ENCODE data around the gene SCAPER. TPM values are rescaled to one million over a fixed set of nuclear protein-coding genes. Genes with fewer than 3 reads are reported as not detected.

SCAPER gene
- total RNA-seq, 2 experiments from 2014 or later, result 10.4 to 22.3 TPM

GRCh38 chr15:76565366-76565765 lies 339.8 kb downstream of the SCAPER start:
- BruUV-seq (replicated peaks), result no TSS peak
- no peak for TF ChIP-seq EZH2phosphoT487 (IDR thresholded peaks at IDR 0.05; ENCODE audit: borderline replicate concordance, low read depth, low read length)
- no peak for TF ChIP-seq CTCF (conservative IDR thresholded peaks at IDR 0.05; ENCODE audit: low read length)
- H3K4me1 ChIP-seq (ENCODE audit: insufficient read depth, low read length, poor library complexity, severe bottlenecking), result peaks cover 4% of the 10 kb centered on the region
- no peaks in the 10 kb centered on the region for H4K20me1 ChIP-seq (ENCODE audit: insufficient read depth, low read length)
- no peak overlapping the region for H3K27ac ChIP-seq (ENCODE audit: low read depth, low read length, poor library complexity, severe bottlenecking)
- intact Hi-C loops (cut with micrococcal nuclease; ENCODE audit: unreplicated experiment), result no loop called here
- ChIA-PET POLR2A (interaction anchor here (0.6 kb wide), 1 partner anchor 540 kb away, joined by 3 read pairs; no protein-coding TSS in a partner anchor), CTCF (ENCODE audit: unreplicated experiment) (no interaction called here)
- no peaks in the 10 kb centered on the region for H3K36me3 ChIP-seq (ENCODE audit: insufficient read depth, low read length)
- no peak for DNase-seq (ENCODE audit: low spot score)
- no peak overlapping the region for H2AFZ ChIP-seq (ENCODE audit: low read length)
- H3K4me3 ChIP-seq (ENCODE audit: low read depth, low read length, poor library complexity, severe bottlenecking), result no peak overlapping the region
- H3K4me2 ChIP-seq (ENCODE audit: low read length), result no peak overlapping the region
- H3K79me2 ChIP-seq (ENCODE audit: insufficient read depth, low read depth, low read length), result no peaks in the 10 kb centered on the region
- no peaks in the 10 kb centered on the region for H3K9me2 ChIP-seq (ENCODE audit: insufficient read depth, low read length)
- no peaks in the 10 kb centered on the region for H3K9me3 ChIP-seq (ENCODE audit: low read length)

GRCh38 chr15:76555247-76555646 lies 349.9 kb downstream of the SCAPER start:
- H2AFZ ChIP-seq (ENCODE audit: low read length), result no peak overlapping the region
- H3K4me1 ChIP-seq (ENCODE audit: insufficient read depth, low read length, poor library complexity, severe bottlenecking), result no peaks in the 10 kb centered on the region
- POLR2A ChIA-PET, result interaction anchor here (0.7 kb wide), 1 partner anchor 202 kb away, joined by 4 read pairs; no protein-coding TSS in a partner anchor
- H3K9me3 ChIP-seq (ENCODE audit: low read length), result no peaks in the 10 kb centered on the region
- no peaks in the 10 kb centered on the region for H3K79me2 ChIP-seq (ENCODE audit: insufficient read depth, low read depth, low read length)
- no peak for DNase-seq (ENCODE audit: low spot score)
- H3K4me2 ChIP-seq (ENCODE audit: low read length), result no peak overlapping the region
- no TSS peak for BruUV-seq (replicated peaks)
- TF ChIP-seq CTCF (conservative IDR thresholded peaks at IDR 0.05; ENCODE audit: low read length), result no peak
- intact Hi-C loops (cut with micrococcal nuclease; ENCODE audit: unreplicated experiment), result no loop called here
- H4K20me1 ChIP-seq (ENCODE audit: insufficient read depth, low read length), result no peaks in the 10 kb centered on the region
- CTCF ChIA-PET (ENCODE audit: unreplicated experiment), result no interaction called here
- no peaks in the 10 kb centered on the region for H3K9me2 ChIP-seq (ENCODE audit: insufficient read depth, low read length)
- H3K36me3 ChIP-seq (ENCODE audit: insufficient read depth, low read length), result no peaks in the 10 kb centered on the region
- H3K27ac ChIP-seq (ENCODE audit: low read depth, low read length, poor library complexity, severe bottlenecking), result no peak overlapping the region
- H3K4me3 ChIP-seq (ENCODE audit: low read depth, low read length, poor library complexity, severe bottlenecking), result no peak overlapping the region

GRCh38 chr15:76553564-76553963 lies 351.6 kb downstream of the SCAPER start:
- H4K20me1 ChIP-seq (ENCODE audit: insufficient read depth, low read length), result no peaks in the 10 kb centered on the region
- no peak overlapping the region for H2AFZ ChIP-seq (ENCODE audit: low read length)
- no TSS peak for BruUV-seq (replicated peaks)
- TF ChIP-seq CTCF (conservative IDR thresholded peaks at IDR 0.05; ENCODE audit: low read length) (no peak), EZH2phosphoT487 (IDR thresholded peaks at IDR 0.05; ENCODE audit: borderline replicate concordance, low read depth, low read length) (no peak)
- intact Hi-C loops (cut with micrococcal nuclease; ENCODE audit: unreplicated experiment), result no loop called here
- DNase-seq (ENCODE audit: low spot score), result no peak
- H3K4me3 ChIP-seq (ENCODE audit: low read depth, low read length, poor library complexity, severe bottlenecking), result no peak overlapping the region
- H3K4me2 ChIP-seq (ENCODE audit: low read length), result no peak overlapping the region
- no peaks in the 10 kb centered on the region for H3K79me2 ChIP-seq (ENCODE audit: insufficient read depth, low read depth, low read length)
- no peaks in the 10 kb centered on the region for H3K9me3 ChIP-seq (ENCODE audit: low read length)
- H3K27ac ChIP-seq (ENCODE audit: low read depth, low read length, poor library complexity, severe bottlenecking), result no peak overlapping the region
- ChIA-PET CTCF (ENCODE audit: unreplicated experiment) (no interaction called here), POLR2A (no interaction called here)
- H3K36me3 ChIP-seq (ENCODE audit: insufficient read depth, low read length), result no peaks in the 10 kb centered on the region
- no peaks in the 10 kb centered on the region for H3K9me2 ChIP-seq (ENCODE audit: insufficient read depth, low read length)
- no peaks in the 10 kb centered on the region for H3K4me1 ChIP-seq (ENCODE audit: insufficient read depth, low read length, poor library complexity, severe bottlenecking)

Data from OCI-LY7 (cell line).